Tibial nerve (tissue), 4 donors: ENCODE data around the gene ALDH3A1. TPM values are rescaled to one million over a fixed set of nuclear protein-coding genes. Genes with fewer than 3 reads are reported as not detected.

ENCODE experiments used
- DNase-seq, 2 donors: peaks; one replicate each; pipeline ENCODE4 v3.0.0-alpha.2; 2019; ENCODE audit warnings: low spot score in 2 of 2
- H3K27ac ChIP-seq, 4 donors: fragments of 200-600 bp; sonication (generic) in 3 of 4; one replicate each; pipeline ENCODE4 v1.5.1; 2017 to 2019; ENCODE audit warnings: mild to moderate bottlenecking in 1 of 4
- H3K27me3 ChIP-seq, 2 donors: fragments of 200-600 bp; sonication (generic) in 1 of 2; one replicate each; pipeline versions ENCODE4 v1.5.1 to v1.6.0; 2017 to 2019
- H3K36me3 ChIP-seq, 3 donors: fragments of 200-600 bp; sonication (generic); one replicate each; pipeline ENCODE4 v1.5.1; 2018 to 2019
- H3K4me1 ChIP-seq, 4 donors: fragments of 200-600 bp; sonication (generic) in 3 of 4; one replicate each; pipeline ENCODE4 v1.5.1; 2017 to 2019
- H3K4me3 ChIP-seq, 4 donors: fragments of 200-600 bp; sonication (generic) in 3 of 4; one replicate each; pipeline ENCODE4 v1.5.1; 2017 to 2019; ENCODE audit warnings: mild to moderate bottlenecking in 1 of 4, moderate library complexity in 1 of 4
- H3K9me3 ChIP-seq, 4 donors: fragments of 200-600 bp; sonication (generic) in 3 of 4; one replicate each; pipeline ENCODE4 v1.5.1; 2017 to 2019
- CTCF ChIP-seq, 5 experiments: fragments of 200-600 bp in 3 of 5; fragments of 450-650 bp in 2 of 5; sonication (generic) in 3 of 5; IDR thresholded peaks; one replicate each; pipeline ENCODE4 v1.5.1; 2016 to 2019; ENCODE audit warnings: antibody characterized with exemption in 5 of 5, mild to moderate bottlenecking in 3 of 5, moderate library complexity in 2 of 5
- EP300 ChIP-seq, 2 donors: sonication (generic); formaldehyde crosslinking; IDR thresholded peaks; one replicate each; pipeline ENCODE4 v1.6.1; 2017; ENCODE audit warnings: antibody characterized with exemption in 2 of 2, mild to moderate bottlenecking in 1 of 2
- POLR2A ChIP-seq, 2 donors: fragments of 450-650 bp; IDR thresholded peaks; one replicate each; pipeline ENCODE4 v1.6.1; 2017; ENCODE audit warnings: antibody characterized with exemption in 2 of 2, mild to moderate bottlenecking in 2 of 2, moderate library complexity in 2 of 2
- WGBS, 2 donors: methylation state at CpG; one replicate each; pipeline ENCODE4 v1.1.5; 2018; 5-methylcytosine and 5-hydroxymethylcytosine counted together
- total RNA-seq, 4 donors: library from RNA; depleted of rRNA; stranded (reverse); fragments of >200 nt; gene quantifications; one replicate each; pipeline ENCODE4 v1.1.0, GENCODE V29; 2016

ALDH3A1 gene
- total RNA-seq, 4 donors from 2014 or later, result 0.21 to 2.1 (median 1.7) TPM; not detected in 1

- peaks cover 0 to 13% (median 8%) of the 10 kb centered on the region in 4 donors for H3K4me1 ChIP-seq
- TF ChIP-seq POLR2A (IDR thresholded peaks at IDR 0.05) (no peak), EP300 (IDR thresholded peaks at IDR 0.05) (no peak), CTCF (IDR thresholded peaks at IDR 0.05) (no peak)
- no peak for DNase-seq
- no peak overlapping the region for H3K27ac ChIP-seq
- no peaks in the 10 kb centered on the region for H3K9me3 ChIP-seq
- H3K4me3 ChIP-seq, result no peak overlapping the region
- WGBS, 2 donors, result 72 to 80% methylated on average over 10 to 14 of the region's 14 CpGs
- H3K36me3 ChIP-seq, result no peaks in the 10 kb centered on the region
- no peaks in the 10 kb centered on the region for H3K27me3 ChIP-seq
Measured at GRCh38 chr17:19741832-19742457, 6.2 kb downstream of the ALDH3A1 start.

DNA sequence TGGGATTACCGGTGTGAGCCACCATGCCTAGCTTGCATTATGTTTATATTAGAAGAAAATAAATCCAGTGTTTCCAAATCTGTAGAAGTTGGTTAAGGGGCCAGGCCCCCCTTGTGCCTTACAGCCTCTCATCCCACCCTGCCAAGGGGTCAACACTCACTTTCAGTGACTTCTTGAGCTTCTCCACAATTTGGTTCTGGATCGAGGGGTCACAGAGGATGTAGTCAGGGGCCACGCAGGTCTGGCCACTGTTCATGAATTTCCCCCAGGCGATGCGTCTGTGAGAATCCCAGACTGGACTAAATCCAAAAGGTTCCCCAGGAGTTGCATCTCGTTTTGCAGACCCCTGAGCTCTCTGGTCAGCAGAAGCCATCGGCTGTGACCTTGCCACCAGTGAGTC, 7.2 kb downstream of the ALDH3A1 start:
- Histone ChIP-seq H3K9me3 (no peaks in the 10 kb centered on the region), H3K27me3 (no peaks in the 10 kb centered on the region), H3K4me3 (no peak overlapping the region), H3K4me1 (peaks cover 0 to 19% (median 8%) of the 10 kb centered on the region in 4 donors), H3K27ac (no peak overlapping the region), H3K36me3 (no peaks in the 10 kb centered on the region)
- DNase-seq, result no peak
- TF ChIP-seq CTCF (IDR thresholded peaks at IDR 0.05) (no peak), EP300 (IDR thresholded peaks at IDR 0.05) (no peak), POLR2A (IDR thresholded peaks at IDR 0.05) (no peak)
- WGBS, 2 donors, result 85 to 88% methylated on average over 7 of the region's 7 CpGs

- no peaks in the 10 kb centered on the region for H3K27me3 ChIP-seq
- WGBS, 2 donors, result 88 to 89% methylated on average over 16 to 25 of the region's 26 CpGs
- no peak overlapping the region for H3K4me3 ChIP-seq
- no peaks in the 10 kb centered on the region for H3K36me3 ChIP-seq
- H3K4me1 ChIP-seq, result peaks cover 0 to 17% (median 0%) of the 10 kb centered on the region in 4 donors
- no peak for DNase-seq
- TF ChIP-seq CTCF (IDR thresholded peaks at IDR 0.05), result no peak
- TF ChIP-seq POLR2A (IDR thresholded peaks at IDR 0.05), result no peak
- TF ChIP-seq EP300 (IDR thresholded peaks at IDR 0.05), result no peak
- no peak overlapping the region for H3K27ac ChIP-seq
- no peaks in the 10 kb centered on the region for H3K9me3 ChIP-seq
Measured at GRCh38 chr17:19739241-19740201, 8.6 kb downstream of the ALDH3A1 start.

DNA sequence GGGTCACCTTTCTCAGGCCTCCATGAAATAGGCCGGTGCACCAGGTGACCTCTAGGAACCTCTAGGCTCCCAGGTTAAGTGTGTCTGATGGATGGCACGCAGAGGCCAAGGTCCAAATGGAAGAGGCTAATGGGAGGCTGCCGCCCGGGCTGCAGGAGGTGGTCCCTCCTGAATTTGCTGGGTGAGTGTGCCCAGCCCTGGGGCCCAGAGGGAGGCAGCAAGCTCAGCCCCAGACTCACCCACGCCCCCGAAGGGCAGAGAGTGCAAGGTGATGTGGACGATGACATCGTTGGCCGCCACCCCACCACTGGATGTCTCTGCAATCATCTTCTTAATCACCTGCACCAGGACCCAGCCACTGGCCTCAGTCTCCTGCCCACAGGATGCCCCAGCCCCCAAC, 9.3 kb downstream of the ALDH3A1 start:
- no peak for TF ChIP-seq EP300 (IDR thresholded peaks at IDR 0.05)
- TF ChIP-seq CTCF (IDR thresholded peaks at IDR 0.05), result no peak
- no peak for TF ChIP-seq POLR2A (IDR thresholded peaks at IDR 0.05)
- Histone ChIP-seq H3K4me3 (no peak overlapping the region), H3K4me1 (peaks cover 0 to 12% (median 0%) of the 10 kb centered on the region in 4 donors), H3K9me3 (no peaks in the 10 kb centered on the region), H3K36me3 (no peaks in the 10 kb centered on the region), H3K27ac (no peak overlapping the region), H3K27me3 (no peaks in the 10 kb centered on the region)
- DNase-seq, result no peak
- WGBS, 2 donors, result 92 to 93% methylated on average over 6 to 9 of the region's 9 CpGs

DNA sequence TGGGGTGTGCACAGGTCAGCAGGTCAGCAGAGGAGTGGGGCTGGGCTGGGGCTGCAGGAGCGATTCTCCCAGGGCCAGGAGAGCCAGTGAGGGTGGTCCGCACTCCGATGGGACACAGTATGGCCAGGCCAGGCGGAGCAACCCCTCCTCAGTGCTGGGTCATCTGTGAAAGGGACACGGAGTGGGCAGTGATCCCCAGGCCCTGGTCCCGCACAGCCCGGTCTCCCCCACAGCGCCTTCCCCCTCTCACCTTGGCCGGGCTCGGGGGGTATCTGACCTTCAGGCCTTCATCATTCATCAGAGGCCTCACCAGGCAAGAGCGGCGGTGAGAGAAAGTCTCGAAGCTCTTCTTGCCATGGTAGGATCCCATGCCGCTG, 10.0 kb downstream of the ALDH3A1 start:
- H3K27me3 ChIP-seq, result no peaks in the 10 kb centered on the region
- DNase-seq, result no peak
- TF ChIP-seq POLR2A (IDR thresholded peaks at IDR 0.05), result no peak
- no peak for TF ChIP-seq CTCF (IDR thresholded peaks at IDR 0.05)
- TF ChIP-seq EP300 (IDR thresholded peaks at IDR 0.05), result no peak
- no peak overlapping the region for H3K4me3 ChIP-seq
- H3K36me3 ChIP-seq, result no peaks in the 10 kb centered on the region
- H3K9me3 ChIP-seq, result no peaks in the 10 kb centered on the region
- WGBS, 2 donors, result 92 to 98% methylated on average over 11 to 14 of the region's 14 CpGs
- no peak overlapping the region for H3K27ac ChIP-seq
- peaks cover 0 to 12% (median 0%) of the 10 kb centered on the region in 4 donors for H3K4me1 ChIP-seq
